NOMO-1 treated with DMSO at 0.1 percent for 48 hours (cell line): ENCODE measurements around the gene PANX3.

Experiments
- DNase-seq: peaks from one replicate; lab custom pipeline; 2025; ENCODE audit not compliant: unreplicated experiment; lab: John Stamatoyannopoulos, UW

Gene PANX3

DNA sequence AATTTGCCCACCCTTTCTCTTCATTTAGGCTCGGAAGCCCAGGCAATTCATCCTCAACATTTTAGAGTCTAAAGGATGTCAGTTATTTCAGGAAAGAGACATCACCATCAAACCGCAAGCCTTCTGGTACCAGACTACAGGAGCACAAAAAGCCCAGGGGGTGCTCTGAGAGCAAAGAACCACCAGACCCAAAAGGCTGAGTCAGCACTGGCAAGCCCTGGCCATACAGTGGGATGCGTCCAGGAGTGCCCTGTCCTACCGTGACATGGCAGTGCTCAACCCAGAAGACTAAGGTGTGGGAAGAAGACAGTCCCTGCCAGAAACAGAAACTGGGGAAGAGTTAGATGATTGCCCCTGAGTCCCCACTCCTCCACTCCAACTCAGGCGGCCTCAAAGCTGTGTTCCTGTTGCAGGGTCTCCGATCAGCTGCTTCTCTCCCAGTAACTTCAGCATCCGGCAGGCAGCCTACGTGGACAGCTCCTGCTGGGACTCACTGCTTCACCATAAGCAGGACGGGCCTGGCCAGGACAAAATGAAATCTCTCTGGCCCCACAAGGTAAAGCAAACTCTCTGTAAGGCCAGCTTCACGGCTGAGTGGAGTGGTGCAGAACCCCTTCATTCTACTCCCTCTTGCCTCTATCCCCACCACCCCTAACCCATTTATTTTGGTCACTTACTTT, 1.5 kb downstream of the PANX3 start:
- DNase-seq = no peak

DNA sequence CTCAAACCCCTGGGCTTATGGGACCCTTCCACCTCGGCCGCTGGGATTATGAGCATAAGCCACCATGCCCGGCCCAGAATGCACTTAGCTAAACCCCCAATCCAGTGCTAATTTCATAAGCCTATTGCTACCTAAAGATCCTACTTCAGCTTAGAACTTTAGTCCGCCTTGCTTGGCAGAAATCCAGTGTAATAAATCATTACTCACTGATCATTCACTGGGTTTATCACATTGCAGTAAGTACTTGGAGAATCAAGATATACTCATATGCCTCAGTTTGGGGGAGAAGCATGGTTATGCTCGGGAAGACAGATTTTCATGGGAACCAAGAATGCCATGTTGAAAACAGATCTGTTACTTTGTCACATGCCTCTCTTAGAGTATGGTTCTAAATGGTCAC, 7.6 kb downstream of the PANX3 start:
- DNase-seq = no peak

DNA sequence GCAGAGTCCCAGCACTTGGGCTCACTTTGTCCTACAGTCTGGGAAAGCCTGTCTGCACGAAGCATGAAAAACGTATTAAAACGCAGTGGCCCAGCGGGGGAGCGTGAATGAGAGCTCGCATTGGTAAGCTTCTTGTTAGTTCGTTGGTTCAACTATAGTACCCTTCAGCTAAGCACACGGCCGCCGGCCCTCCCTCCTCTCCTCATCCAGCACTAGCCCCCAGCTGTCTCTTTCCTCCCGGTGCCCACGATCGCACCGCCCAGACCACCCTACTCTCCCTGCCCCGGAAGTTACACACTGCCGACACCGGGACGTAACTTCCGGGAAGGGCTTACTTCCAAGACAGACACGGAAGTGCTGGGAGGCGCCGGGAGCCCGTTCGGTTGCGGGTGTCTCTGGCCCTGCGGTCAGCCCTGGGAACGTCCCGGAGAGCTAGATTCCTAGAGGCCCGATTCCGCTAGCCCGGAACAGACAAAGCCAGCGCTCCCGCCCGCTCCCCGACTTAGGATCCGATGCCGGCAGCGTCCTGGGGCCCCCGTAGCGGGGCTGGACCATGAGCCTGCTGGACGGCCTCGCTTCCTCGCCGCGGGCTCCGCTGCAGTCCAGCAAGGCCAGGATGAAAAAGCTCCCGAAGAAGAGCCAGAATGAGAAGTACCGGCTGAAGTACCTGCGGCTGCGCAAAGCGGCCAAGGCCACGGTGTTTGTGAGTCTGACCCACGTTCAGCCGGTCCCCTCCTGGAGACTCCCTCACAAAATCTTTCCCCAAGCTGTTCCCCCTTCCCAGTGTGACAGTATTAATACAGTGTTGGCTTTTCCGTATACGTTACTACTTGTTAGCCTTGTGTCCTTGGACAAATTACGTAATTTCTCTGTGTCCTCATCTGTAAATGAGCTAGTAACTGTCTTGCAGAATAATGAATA, 11.6 kb downstream of the PANX3 start, which contains the start of gene TBRG1:
Gene TBRG1 (plus strand): TSS at position 334 of the 921 bp plus-strand sequence. CDS start 220 bp downstream, at position 554.
- peak; percentile 81 for DNase-seq

DNA sequence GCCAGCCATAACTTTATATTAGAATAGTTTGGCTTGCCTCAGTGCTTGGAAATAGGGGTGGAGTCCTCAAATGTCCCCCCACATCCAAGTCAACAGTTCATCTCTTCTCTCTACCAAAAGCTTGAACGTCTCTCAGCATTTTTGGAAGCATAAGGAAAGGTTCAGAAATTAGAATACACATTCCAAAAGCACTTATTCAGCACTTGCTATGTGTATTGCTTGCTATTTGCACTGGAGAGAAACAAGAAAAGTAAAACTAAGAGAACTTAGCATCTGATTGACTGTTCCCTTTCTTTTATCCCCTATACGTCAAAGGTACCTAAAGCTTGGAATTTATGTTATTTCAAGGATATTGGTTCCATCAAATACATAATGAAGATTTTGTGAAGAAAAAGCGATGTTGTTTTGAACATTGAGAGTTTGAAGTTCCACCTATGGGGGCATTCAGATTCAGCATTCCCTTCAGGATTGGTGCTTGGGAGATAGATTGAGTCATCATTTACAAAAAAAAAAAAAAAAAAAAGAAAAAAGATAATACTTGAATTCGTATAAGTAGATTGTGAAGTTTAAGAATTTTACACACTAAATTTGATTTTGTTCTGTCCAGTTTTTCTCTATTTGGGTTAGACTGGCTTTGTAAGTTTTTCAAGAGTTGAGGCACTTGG, 12.8 kb downstream of the PANX3 start:
- DNase-seq = no peak

DNA sequence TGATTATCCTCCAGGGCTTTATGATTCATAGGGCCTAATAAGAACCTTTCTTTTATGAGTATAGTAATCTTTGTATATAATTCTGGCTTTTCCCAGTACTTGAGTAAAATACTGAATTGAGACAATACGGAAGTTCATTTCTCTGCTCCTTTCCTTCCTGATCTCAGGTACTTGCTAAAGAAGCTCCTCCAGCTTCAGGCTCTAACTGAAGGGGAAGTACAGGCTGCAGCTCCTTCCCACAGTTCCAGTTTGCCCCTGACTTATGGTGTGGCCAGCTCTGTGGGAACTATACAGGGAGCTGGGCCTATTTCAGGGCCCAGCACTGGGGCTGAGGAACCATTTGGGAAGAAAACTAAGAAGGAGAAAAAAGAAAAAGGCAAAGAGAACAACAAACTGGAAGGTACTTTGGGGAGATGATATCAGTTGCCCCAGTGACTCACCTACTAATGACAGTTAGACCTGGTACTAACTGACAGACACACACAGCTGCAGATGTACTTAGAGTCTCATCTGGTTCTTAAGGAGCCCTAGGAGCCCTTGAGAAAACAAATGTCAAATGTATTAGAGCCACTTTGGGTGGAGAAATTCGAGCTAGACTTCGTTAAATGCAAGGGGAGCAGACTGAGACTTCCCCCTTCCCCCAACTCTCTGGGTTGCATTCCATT, 14.4 kb downstream of the PANX3 start:
- DNase-seq = no peak

DNA sequence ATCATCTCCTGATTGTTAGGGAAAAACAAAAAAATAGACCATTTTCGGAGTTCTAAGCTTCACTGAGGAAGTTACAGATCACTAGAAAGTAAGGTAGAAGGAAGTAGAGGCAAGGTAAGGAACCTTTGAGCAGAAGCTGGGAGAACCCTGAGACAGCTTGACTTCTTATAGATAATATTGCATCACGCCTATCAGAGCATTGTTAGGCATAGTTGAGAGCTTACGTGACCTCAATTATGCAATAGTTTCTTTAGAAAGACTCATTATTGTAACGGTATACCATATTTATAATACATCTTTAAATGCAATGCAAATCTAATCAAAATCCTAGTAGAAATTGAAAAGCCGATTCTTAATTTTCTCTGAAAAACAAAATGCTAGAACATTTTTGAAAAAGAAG, 16.3 kb downstream of the PANX3 start:
- peak; percentile 65 for DNase-seq

DNA sequence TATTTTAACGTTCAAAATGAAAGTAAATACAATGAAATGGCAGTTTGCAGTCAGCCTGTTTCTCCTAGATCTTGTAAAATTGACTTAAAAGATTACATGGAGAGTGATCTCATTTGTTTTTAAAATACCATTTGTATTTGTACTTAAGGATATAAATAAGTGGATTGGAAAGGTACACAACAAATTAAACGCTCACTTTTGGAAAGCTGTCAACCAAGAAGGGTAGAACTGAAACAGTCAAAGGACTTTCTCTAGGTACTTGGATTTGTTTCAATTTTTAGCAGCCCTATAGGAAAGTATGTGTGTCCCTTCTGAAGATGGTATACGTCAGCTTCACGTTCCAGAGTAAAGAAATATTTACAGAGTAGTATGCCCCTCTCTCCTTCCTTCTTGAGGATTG, 18.7 kb downstream of the PANX3 start:
- DNase-seq = no peak

DNA sequence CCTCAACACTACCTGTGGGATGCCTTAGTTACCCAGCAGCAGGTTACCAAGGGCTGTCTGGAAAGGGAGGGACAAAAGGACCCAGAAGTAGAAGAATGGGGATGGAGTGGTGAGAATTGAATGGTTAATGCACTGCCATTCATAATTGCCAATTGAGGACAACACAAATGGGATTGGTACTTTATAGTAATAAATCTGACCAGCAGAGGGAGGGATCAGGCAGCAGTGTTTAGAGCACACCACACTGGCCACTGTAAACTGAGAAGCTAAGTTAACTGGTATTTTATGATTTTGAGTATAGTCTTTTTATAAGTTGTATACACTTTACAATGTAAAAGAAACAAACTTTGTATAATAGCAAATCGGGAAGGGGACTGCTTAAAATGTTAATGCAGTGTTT, 22.1 kb downstream of the PANX3 start:
- no peak for DNase-seq

DNA sequence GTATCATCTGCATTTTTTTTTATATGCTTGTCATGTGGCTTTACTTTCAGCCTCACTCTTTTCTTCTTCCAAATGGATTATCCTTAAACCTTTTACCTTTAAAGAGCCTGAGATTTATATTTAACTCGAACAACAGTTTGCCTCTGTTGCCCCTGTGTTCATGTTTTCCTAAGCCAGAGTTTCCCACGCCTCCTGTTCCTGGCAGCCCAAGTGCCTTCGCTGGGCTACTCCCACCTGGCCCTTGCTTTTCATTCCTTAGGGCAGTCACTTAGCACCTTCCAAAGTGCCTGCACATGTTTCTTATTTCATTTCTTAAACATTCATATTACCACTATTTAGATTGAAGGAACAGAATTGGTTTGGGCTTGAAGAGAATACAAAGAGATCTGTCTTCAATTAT, 24.7 kb downstream of the PANX3 start:
- DNase-seq = no peak

DNA sequence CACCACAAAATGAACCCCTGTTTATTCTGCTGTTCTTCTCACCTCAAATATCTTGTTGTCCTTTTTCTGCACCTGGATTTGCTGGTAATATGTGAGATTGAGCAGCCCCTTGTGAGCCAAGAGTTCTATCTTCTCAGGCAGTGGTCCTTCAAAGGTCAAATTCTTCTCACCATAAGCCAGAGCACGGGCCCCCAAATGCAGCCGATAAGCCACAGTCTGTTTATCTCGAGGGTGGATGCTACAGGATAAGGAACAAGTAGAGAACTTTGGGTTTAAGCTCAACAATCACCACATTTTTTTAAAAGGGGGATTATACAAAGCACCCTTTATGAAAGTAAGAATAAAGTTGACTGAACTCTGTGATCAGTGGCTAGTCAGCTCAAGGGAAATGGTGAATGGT, 27.3 kb downstream of the PANX3 start:
- DNase-seq = no peak

DNA sequence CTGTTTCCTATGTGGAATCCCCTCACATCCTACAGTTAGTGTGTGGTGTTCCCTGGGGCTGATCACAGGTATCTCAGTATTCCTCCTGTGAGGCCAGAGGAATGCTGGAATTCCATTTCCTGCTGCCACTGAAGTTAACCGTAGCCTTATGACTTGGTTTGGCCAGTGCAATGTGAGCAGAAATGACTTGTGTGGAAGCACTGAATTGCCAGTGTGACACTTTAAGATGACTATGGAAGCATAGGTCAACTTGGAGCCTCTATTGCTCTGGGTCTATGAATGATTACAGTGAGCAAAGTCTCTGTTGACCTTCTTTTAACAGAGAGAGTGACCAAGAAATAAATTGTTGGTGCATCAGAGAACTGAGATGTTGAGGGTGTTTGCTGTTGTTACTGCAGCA, 28.0 kb downstream of the PANX3 start:
- DNase-seq = no peak

DNA sequence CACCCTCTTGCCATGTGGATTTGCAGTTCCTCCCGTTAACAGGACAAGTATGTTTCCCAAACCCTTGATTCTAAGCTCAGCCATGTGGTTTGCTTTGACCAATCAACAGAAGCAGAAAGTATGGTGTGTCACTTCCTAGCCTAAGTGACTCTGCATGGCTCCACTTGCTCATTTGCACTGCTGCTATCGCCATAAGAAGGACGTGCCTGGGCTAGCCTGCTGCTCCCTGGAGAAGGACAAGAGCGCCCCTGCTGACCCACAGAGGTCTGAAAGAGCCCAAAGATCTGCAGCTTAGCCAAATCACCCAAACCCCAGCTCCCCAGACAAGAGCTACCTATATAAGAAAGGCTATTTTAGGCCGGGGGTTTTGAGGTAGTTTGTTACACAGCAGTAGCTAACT, 29.4 kb downstream of the PANX3 start:
- no peak for DNase-seq

DNA sequence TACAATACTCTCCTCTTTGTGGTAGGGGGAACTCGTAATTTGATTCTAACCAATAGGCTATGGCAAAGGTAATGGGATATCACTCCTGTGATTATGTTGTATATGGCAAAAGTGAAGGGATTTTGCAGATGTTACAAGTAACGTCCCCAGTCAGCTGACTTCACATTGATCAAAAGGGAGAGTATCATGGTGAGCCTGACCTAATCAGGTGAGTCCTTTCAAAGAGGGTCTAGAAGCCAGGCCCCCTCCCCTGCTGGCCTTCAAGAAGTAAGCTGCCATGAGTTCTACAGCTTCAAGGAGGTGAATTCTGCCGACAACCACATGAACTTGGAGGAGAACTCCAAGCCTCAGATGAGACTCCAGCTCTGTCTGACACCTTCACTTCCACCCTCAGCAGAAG, 31.4 kb downstream of the PANX3 start:
- DNase-seq = no peak

DNA sequence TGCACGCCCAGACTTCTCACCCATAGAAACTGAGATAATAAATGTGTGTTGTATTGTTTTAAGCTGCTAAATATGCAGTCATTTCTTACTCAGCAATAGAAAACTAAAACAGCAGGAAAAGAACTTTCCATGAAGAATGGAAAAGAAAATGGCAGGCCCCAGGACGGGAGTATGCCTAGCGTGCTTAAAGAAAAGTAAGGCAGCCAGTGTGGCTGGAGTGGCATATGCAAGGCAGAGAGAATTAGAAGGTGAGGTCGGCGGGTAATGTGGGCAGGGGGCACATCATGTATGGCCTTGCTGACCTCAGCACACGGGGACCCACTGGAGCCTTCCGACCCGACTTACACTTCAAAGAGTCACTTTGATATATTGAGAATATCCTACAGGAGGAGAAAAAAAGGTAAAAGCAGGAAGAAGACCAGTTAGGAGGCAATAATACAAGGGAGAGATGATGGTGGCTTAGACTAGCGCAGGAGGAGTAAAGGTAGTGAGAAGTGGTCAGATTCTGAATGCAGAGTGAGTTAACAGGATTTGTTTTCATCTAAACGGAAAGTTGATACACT, 31.9 kb downstream of the PANX3 start:
- DNase-seq = no peak

DNA sequence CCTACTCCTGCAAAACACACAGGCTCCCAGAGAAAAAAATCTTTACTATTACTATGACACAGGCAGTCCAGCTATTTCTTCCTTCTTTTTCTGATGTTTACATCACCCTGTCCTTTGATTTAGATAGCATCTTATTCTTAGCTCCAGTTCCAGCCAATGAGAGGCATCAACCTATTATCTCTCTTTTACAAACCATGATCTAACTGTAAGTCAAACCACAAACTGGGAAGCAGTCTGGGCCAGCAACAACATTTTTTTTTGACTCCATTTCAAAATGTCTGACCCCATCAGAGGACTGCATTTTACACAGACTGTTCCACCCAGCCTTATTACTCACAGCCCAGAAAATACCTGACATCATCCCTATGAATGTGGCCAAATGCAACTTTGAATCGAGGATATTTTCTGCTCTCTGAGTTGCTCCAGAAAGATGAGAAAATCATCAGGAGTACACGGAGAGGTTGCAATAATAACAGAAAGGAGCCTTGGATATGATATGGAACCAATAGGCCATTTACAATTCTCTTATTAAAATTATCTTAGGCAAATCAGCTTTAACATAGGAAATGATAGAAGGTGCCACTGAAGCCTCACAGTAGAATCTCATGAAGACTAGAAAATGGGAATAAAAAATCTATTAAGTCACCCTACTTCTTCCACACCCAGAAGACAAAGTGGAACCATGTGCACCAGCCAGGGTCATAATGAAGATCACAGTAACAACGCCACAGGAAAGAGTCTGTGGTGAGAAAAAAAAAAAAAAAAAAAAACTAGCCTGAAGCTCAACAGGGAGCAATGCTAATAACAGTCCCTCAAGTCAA, 32.6 kb downstream of the PANX3 start:
- DNase-seq = no peak

DNA sequence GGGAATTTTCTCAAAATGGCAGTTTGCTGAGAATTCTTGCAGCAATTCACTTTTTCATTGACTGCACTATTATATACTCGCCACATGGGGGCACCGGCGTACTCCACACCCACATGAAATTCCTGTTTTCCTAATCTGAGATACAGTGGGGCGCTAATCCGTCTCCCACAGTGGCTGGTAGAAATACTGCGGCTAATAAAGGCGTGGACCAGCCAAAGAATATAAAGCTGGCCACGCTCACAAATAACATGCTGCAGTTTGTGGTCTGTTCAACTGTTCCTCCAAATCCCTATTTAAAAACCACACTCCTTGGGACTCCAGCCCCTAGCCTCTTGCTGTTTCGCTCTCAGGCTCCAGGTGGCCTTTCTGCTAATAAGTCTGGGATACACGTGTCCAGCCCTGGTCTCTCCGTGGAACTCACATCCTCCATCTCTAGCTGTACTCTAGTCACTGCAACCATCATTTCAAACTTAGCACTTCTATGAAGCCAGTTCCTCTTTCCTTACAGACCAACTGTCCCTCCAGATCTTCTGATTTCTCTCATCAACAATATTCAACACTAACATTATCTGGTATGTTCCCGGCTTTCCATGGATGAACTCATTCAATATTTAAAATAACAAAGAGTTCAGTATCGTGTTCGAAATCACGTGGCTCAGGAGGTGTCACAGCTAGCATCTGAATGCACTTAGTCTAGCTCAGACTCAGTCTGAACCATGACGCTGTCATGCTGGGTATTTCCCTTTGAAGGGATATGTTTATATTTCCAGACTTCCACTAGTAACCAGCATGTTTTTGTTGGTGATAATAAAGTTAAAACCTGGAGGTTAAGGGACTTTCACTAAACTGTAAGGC, 33.4 kb downstream of the PANX3 start:
- peak; percentile 35 for DNase-seq

DNA sequence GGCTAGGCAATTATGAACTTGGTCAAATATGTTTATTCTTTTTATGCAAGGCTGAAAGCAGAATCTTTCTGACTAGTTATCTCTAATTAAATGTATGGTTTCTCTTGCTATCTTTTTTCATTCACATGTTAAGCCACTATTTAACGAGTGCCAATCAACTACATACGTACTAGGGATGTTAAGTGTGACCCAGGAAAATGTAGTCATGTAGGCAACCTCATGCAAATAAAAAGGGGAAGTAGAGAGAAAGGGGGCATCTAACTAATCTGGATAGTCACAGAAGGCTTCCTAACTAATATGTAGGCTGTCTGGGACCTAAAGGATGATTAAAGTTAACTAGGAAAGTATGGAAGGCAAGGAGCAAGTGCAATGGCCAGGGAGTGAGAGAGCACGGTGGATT, 34.9 kb downstream of the PANX3 start:
- no peak for DNase-seq

DNA sequence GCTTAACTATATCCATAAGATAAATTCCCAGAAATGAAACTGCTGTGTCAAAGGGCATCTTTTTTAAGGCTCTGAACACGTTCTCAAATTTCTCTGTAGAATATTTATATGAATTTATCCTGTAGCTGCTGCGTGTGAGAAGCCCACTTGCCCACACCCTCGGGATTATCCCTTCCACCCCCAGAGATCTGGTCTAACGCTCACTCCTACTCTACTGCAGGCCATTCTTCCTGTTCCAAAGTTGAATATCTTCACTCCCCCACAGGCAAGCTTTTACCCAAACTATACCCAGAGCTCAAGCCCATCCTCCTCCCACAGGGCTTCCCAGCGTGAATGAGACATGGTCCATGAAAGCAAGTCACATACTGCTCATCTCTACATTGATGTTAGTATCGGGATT, 37.4 kb downstream of the PANX3 start:
- no peak for DNase-seq
